ENCODE results near the gene ATP5F1E. TPM values are rescaled to one million over a fixed set of nuclear protein-coding genes. Genes with fewer than 3 reads are reported as not detected.

The ATP5F1E gene
- total and polyA plus RNA-seq, 3 experiments from 2014 or later: 95.0 to 102 (median 98.1) TPM

- Histone ChIP-seq H3K36me3 (ENCODE audit: insufficient read depth, low read length) (no peaks in the 10 kb centered on the region), H3K9me3 (ENCODE audit: low read length) (no peaks in the 10 kb centered on the region), H3K4me3 (ENCODE audit: low read length) (peak within 1 kb of the TSS; percentile 54), H3K4me1 (ENCODE audit: insufficient read depth, low read length) (peaks cover 33% of the 10 kb centered on the region), H3K27ac (ENCODE audit: low read depth, low read length) (peak within 1 kb of the TSS; percentile 54), H3K27me3 (ENCODE audit: insufficient read depth, low read length, poor library complexity, severe bottlenecking) (no peaks in the 10 kb centered on the region)
- ChIA-PET CTCF (no interaction called here), POLR2A (no interaction called here)
- Mint-ChIP-seq H3K36me3 (peaks cover 0 to 2% (median 0%) of the 10 kb centered on the region in 3 donors), H3K4me1 (peaks cover 32 to 51% (median 37%) of the 10 kb centered on the region in 3 donors), H3K4me3 (peak within 1 kb of the TSS; percentile 67 to 90 (median 78)), H3K9me3 (no peaks in the 10 kb centered on the region), H3K27me3 (no peaks in the 10 kb centered on the region), H3K27ac (peak within 1 kb of the TSS in 3 of 8 donors; percentile 61 to 83 (median 82))
- DNase-seq: peak; percentile 27 to 61 (median 37)
Measured at GRCh38 chr20:59006864-59007664, 25.1 kb downstream of the ATP5F1E start, which contains the start of gene CTSZ. TSS of gene CTSZ (minus strand) at chr20:59007254. CDS start at chr20:59007128, 126 bp downstream.

- Mint-ChIP-seq H3K27me3 (no peaks in the 10 kb centered on the region), H3K9me3 (no peaks in the 10 kb centered on the region), H3K4me3 (peak overlapping the region; percentile 67 to 89 (median 78)), H3K27ac (peak overlapping the region in 1 of 8 donors; percentile 79), H3K36me3 (peaks cover 0 to 7% (median 0%) of the 10 kb centered on the region in 3 donors), H3K4me1 (peaks cover 29 to 45% (median 32%) of the 10 kb centered on the region in 3 donors)
- DNase-seq: peak in 1 of 5 donors; percentile 43
- Histone ChIP-seq H3K4me3 (ENCODE audit: low read length) (peak overlapping the region; percentile 54), H3K27me3 (ENCODE audit: insufficient read depth, low read length, poor library complexity, severe bottlenecking) (no peaks in the 10 kb centered on the region), H3K4me1 (ENCODE audit: insufficient read depth, low read length) (peaks cover 33% of the 10 kb centered on the region), H3K27ac (ENCODE audit: low read depth, low read length) (peak overlapping the region; percentile 54), H3K36me3 (ENCODE audit: insufficient read depth, low read length) (no peaks in the 10 kb centered on the region), H3K9me3 (ENCODE audit: low read length) (no peaks in the 10 kb centered on the region)
- ChIA-PET POLR2A (interaction anchor here (1.2 kb wide), 1 partner anchor 117 kb away, joined by 4 read pairs; no protein-coding TSS in a partner anchor), CTCF (interaction anchor here (0.8 kb wide), 1 partner anchor 23 kb away, joined by 3 read pairs; no protein-coding TSS in a partner anchor)
Measured at GRCh38 chr20:59006167-59006863, 25.8 kb downstream of the ATP5F1E start.

- no peak for DNase-seq
- Mint-ChIP-seq H3K4me1 (peaks cover 28 to 44% (median 30%) of the 10 kb centered on the region in 3 donors), H3K36me3 (peaks cover 0 to 7% (median 0%) of the 10 kb centered on the region in 3 donors), H3K27ac (peak overlapping the region in 7 of 8 donors; percentile 14 to 90 (median 80)), H3K9me3 (no peaks in the 10 kb centered on the region), H3K27me3 (no peaks in the 10 kb centered on the region), H3K4me3 (peak overlapping the region; percentile 71 to 80 (median 78))
- Histone ChIP-seq H3K4me1 (ENCODE audit: insufficient read depth, low read length) (peaks cover 26% of the 10 kb centered on the region), H3K4me3 (ENCODE audit: low read length) (peak overlapping the region; percentile 54), H3K36me3 (ENCODE audit: insufficient read depth, low read length) (no peaks in the 10 kb centered on the region), H3K9me3 (ENCODE audit: low read length) (no peaks in the 10 kb centered on the region), H3K27me3 (ENCODE audit: insufficient read depth, low read length, poor library complexity, severe bottlenecking) (no peaks in the 10 kb centered on the region), H3K27ac (ENCODE audit: low read depth, low read length) (no peak overlapping the region)
- ChIA-PET CTCF (interaction anchor here (0.8 to 1.0 kb wide), 2 partner anchors 23 to 28 kb away, joined by 3 read pairs; no protein-coding TSS in a partner anchor), POLR2A (interaction anchor here (1.2 kb wide), 1 partner anchor 116 kb away, joined by 4 read pairs; no protein-coding TSS in a partner anchor)
Measured at GRCh38 chr20:59005523-59006166, 26.5 kb downstream of the ATP5F1E start.

- peak in 4 of 5 donors; percentile 14 to 66 (median 52) for DNase-seq
- Histone ChIP-seq H3K4me3 (ENCODE audit: low read length) (peak overlapping the region; percentile 29), H3K4me1 (ENCODE audit: insufficient read depth, low read length) (peaks cover 26% of the 10 kb centered on the region), H3K27me3 (ENCODE audit: insufficient read depth, low read length, poor library complexity, severe bottlenecking) (no peaks in the 10 kb centered on the region), H3K36me3 (ENCODE audit: insufficient read depth, low read length) (no peaks in the 10 kb centered on the region), H3K27ac (ENCODE audit: low read depth, low read length) (no peak overlapping the region), H3K9me3 (ENCODE audit: low read length) (no peaks in the 10 kb centered on the region)
- Mint-ChIP-seq H3K4me1 (peaks cover 28 to 44% (median 30%) of the 10 kb centered on the region in 3 donors), H3K9me3 (no peaks in the 10 kb centered on the region), H3K27ac (peak overlapping the region; percentile 46 to 90 (median 84)), H3K4me3 (peak overlapping the region; percentile 71 to 80 (median 78)), H3K27me3 (no peaks in the 10 kb centered on the region), H3K36me3 (peaks cover 0 to 9% (median 0%) of the 10 kb centered on the region in 3 donors)
- POLR2A ChIA-PET: interaction anchor here (1.2 kb wide), 1 partner anchor 115 kb away, joined by 4 read pairs; no protein-coding TSS in a partner anchor
- CTCF ChIA-PET: interaction anchor here (0.7 to 1.0 kb wide), 2 partner anchors 11 to 29 kb away, joined by 3 read pairs; no protein-coding TSS in a partner anchor
Measured at GRCh38 chr20:59004763-59005522, 27.2 kb downstream of the ATP5F1E start.

- peak; percentile 30 to 63 (median 49) for DNase-seq
- Histone ChIP-seq H3K36me3 (ENCODE audit: insufficient read depth, low read length) (no peaks in the 10 kb centered on the region), H3K4me3 (ENCODE audit: low read length) (no peak overlapping the region), H3K27ac (ENCODE audit: low read depth, low read length) (no peak overlapping the region), H3K27me3 (ENCODE audit: insufficient read depth, low read length, poor library complexity, severe bottlenecking) (no peaks in the 10 kb centered on the region), H3K9me3 (ENCODE audit: low read length) (no peaks in the 10 kb centered on the region), H3K4me1 (ENCODE audit: insufficient read depth, low read length) (peaks cover 26% of the 10 kb centered on the region)
- Mint-ChIP-seq H3K9me3 (no peaks in the 10 kb centered on the region), H3K4me1 (peaks cover 28 to 44% (median 30%) of the 10 kb centered on the region in 3 donors), H3K27ac (peak overlapping the region; percentile 46 to 90 (median 84)), H3K36me3 (peaks cover 0 to 9% (median 0%) of the 10 kb centered on the region in 3 donors), H3K4me3 (peak overlapping the region in 6 of 7 donors; percentile 71 to 80 (median 78)), H3K27me3 (no peaks in the 10 kb centered on the region)
- ChIA-PET CTCF (interaction anchor here (0.7 kb wide), 1 partner anchor 10 kb away, joined by 3 read pairs; no protein-coding TSS in a partner anchor), POLR2A (no interaction called here)
Measured at GRCh38 chr20:59004493-59004762, 27.7 kb downstream of the ATP5F1E start.

GRCh38 chr20:59003836-59004492, 28.2 kb downstream of the ATP5F1E start:
- Histone ChIP-seq H3K27me3 (ENCODE audit: insufficient read depth, low read length, poor library complexity, severe bottlenecking) (no peaks in the 10 kb centered on the region), H3K4me1 (ENCODE audit: insufficient read depth, low read length) (peaks cover 26% of the 10 kb centered on the region), H3K4me3 (ENCODE audit: low read length) (no peak overlapping the region), H3K9me3 (ENCODE audit: low read length) (no peaks in the 10 kb centered on the region), H3K36me3 (ENCODE audit: insufficient read depth, low read length) (no peaks in the 10 kb centered on the region), H3K27ac (ENCODE audit: low read depth, low read length) (no peak overlapping the region)
- H3K36me3 Mint-ChIP-seq: peaks cover 0 to 9% (median 0%) of the 10 kb centered on the region in 3 donors
- H3K4me1 Mint-ChIP-seq: peaks cover 28 to 44% (median 30%) of the 10 kb centered on the region in 3 donors
- peak in 1 of 5 donors; percentile 26 for DNase-seq
- ChIA-PET POLR2A (no interaction called here), CTCF (interaction anchor here (0.7 kb wide), 1 partner anchor 10 kb away, joined by 3 read pairs; no protein-coding TSS in a partner anchor)
- H3K4me3 Mint-ChIP-seq: peak overlapping the region in 4 of 7 donors; percentile 23 to 71 (median 60)
- H3K27me3 Mint-ChIP-seq: no peaks in the 10 kb centered on the region
- peak overlapping the region; percentile 48 to 92 (median 80) for H3K27ac Mint-ChIP-seq
- H3K9me3 Mint-ChIP-seq: no peaks in the 10 kb centered on the region
